Skeletal muscle tissue (tissue), 4 donors: ENCODE measurements around the gene POU3F2. TPM values are rescaled to one million over a fixed set of nuclear protein-coding genes. Genes with fewer than 3 reads are reported as not detected.

Experiments
- H3K27ac ChIP-seq: one replicate; pipeline ENCODE4 v1.7.0; 2013; ENCODE audit warnings: mild to moderate bottlenecking, low read depth, low read length, inconsistent platforms
- H3K27me3 ChIP-seq, 3 donors: one replicate each; pipeline ENCODE4 v1.7.0; 2013; ENCODE audit warnings: low read length in 3 of 3; ENCODE audit not compliant: control insufficient read depth in 3 of 3, insufficient read depth in 3 of 3
- H3K36me3 ChIP-seq, 3 donors: one replicate each; pipeline ENCODE4 v1.7.0; 2013; ENCODE audit warnings: low read length in 3 of 3; ENCODE audit not compliant: control insufficient read depth in 3 of 3, insufficient read depth in 3 of 3
- H3K4me1 ChIP-seq, 3 donors: one replicate each; pipeline ENCODE4 v1.7.0; 2013; ENCODE audit warnings: low read length in 3 of 3, mild to moderate bottlenecking in 3 of 3; ENCODE audit not compliant: control insufficient read depth in 3 of 3, insufficient read depth in 3 of 3
- H3K4me3 ChIP-seq, 3 donors: one replicate each; pipeline ENCODE4 v1.7.0; 2013; ENCODE audit warnings: low read length in 3 of 3
- H3K9ac ChIP-seq, 3 donors: one replicate each; pipeline ENCODE4 v1.7.0; 2013; ENCODE audit warnings: low read length in 3 of 3, mild to moderate bottlenecking in 3 of 3, moderate library complexity in 2 of 3, low read depth in 1 of 3
- H3K9me3 ChIP-seq, 3 donors: one replicate each; pipeline ENCODE4 v1.7.0; 2013; ENCODE audit warnings: low read length in 3 of 3; ENCODE audit not compliant: control insufficient read depth in 3 of 3
- total RNA-seq: library from RNA; depleted of rRNA; stranded (reverse); fragments of >200 nt; gene quantifications from one replicate; pipeline ENCODE4 v1.2.3, GENCODE V29; 2014
- donor health status: Osteomylitis.

The POU3F2 gene
- total RNA-seq, 1 donor from 2014 or later: 0.52 TPM

- peaks cover 24 to 29% (median 28%) of the 10 kb centered on the region in 3 donors for H3K4me1 ChIP-seq
- H3K9me3 ChIP-seq: no peaks in the 10 kb centered on the region
- no peaks in the 10 kb centered on the region for H3K36me3 ChIP-seq
- H3K4me3 ChIP-seq: no peak overlapping the region
- H3K9ac ChIP-seq: no peak overlapping the region
- H3K27ac ChIP-seq: no peak overlapping the region
- peaks cover 75 to 91% (median 83%) of the 10 kb centered on the region in 3 donors for H3K27me3 ChIP-seq
Measured at GRCh38 chr6:98836962-98837944, 2.9 kb downstream of the POU3F2 start.

DNA sequence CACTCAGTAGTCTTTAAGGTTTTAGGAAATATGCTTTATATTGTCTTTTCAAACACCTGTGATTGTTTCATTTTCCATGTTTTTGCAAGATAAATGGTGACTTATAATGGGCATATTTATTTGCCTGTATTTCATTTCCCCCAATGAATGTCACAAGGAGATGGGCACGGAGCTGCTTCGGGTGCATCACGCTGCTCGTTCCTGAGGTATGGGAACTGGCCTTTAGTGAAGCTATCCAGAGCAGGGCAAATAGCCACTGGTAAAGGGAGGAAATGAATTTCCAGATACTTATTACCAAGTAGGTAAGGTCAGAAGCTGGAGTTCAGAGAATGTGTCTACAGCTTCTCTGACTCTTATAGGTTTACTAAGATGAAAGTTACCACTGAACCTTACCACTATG lies 3.7 kb downstream of the POU3F2 start:
- no peaks in the 10 kb centered on the region for H3K36me3 ChIP-seq
- peaks cover 75 to 91% (median 83%) of the 10 kb centered on the region in 3 donors for H3K27me3 ChIP-seq
- H3K9me3 ChIP-seq: no peaks in the 10 kb centered on the region
- no peak overlapping the region for H3K27ac ChIP-seq
- no peak overlapping the region for H3K4me3 ChIP-seq
- no peak overlapping the region for H3K9ac ChIP-seq
- H3K4me1 ChIP-seq: peaks cover 16 to 21% (median 20%) of the 10 kb centered on the region in 3 donors

DNA sequence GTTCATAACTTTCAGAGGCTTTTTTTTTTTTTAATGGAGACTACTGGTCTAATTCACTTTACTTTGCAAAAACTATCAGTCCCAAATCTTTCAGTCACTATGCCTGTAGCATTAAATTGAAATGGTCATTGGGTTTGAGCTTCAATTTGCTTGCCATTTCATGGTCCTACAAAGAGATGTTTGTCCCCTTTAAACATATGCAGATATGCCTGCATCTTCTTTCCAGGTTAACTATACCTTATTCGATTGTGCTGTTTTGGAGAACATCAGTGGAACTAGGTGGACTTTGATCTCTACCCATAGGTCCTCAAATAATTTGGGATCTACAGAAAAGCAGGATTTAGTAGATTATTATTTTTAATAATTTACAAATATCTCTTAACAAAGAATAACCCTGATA lies 4.6 kb downstream of the POU3F2 start:
- Histone ChIP-seq H3K4me1 (peaks cover 6 to 12% (median 10%) of the 10 kb centered on the region in 3 donors), H3K27ac (no peak overlapping the region), H3K9me3 (no peaks in the 10 kb centered on the region), H3K9ac (no peak overlapping the region), H3K27me3 (peaks cover 77 to 91% (median 83%) of the 10 kb centered on the region in 3 donors), H3K36me3 (no peaks in the 10 kb centered on the region), H3K4me3 (no peak overlapping the region)

GRCh38 chr6:98839781-98840361 lies 5.5 kb downstream of the POU3F2 start:
- Histone ChIP-seq H3K4me1 (peaks cover 11 to 15% (median 12%) of the 10 kb centered on the region in 3 donors), H3K9me3 (no peaks in the 10 kb centered on the region), H3K4me3 (no peak overlapping the region), H3K27me3 (peaks cover 82 to 92% (median 92%) of the 10 kb centered on the region in 3 donors), H3K9ac (no peak overlapping the region), H3K36me3 (no peaks in the 10 kb centered on the region), H3K27ac (no peak overlapping the region)

GRCh38 chr6:98840385-98840784 lies 6.0 kb downstream of the POU3F2 start:
- no peak overlapping the region for H3K9ac ChIP-seq
- no peaks in the 10 kb centered on the region for H3K36me3 ChIP-seq
- H3K4me3 ChIP-seq: no peak overlapping the region

GRCh38 chr6:98840996-98841513 lies 6.7 kb downstream of the POU3F2 start:
- Histone ChIP-seq H3K36me3 (no peaks in the 10 kb centered on the region), H3K27me3 (peaks cover 82 to 92% (median 91%) of the 10 kb centered on the region in 3 donors), H3K9me3 (no peaks in the 10 kb centered on the region), H3K9ac (no peak overlapping the region), H3K27ac (no peak overlapping the region), H3K4me3 (no peak overlapping the region), H3K4me1 (peaks cover 9 to 13% (median 13%) of the 10 kb centered on the region in 3 donors)

More at GRCh38 chr6:98840385-98840784, 6.0 kb downstream of the POU3F2 start:
- Histone ChIP-seq H3K27ac (no peak overlapping the region), H3K27me3 (peaks cover 82 to 92% (median 91%) of the 10 kb centered on the region in 3 donors), H3K9me3 (no peaks in the 10 kb centered on the region), H3K4me1 (peaks cover 11 to 15% (median 13%) of the 10 kb centered on the region in 3 donors)

- H3K9me3 ChIP-seq: no peaks in the 10 kb centered on the region
- H3K4me1 ChIP-seq: peaks cover 8 to 12% (median 12%) of the 10 kb centered on the region in 3 donors
- peaks cover 82 to 92% (median 92%) of the 10 kb centered on the region in 3 donors for H3K27me3 ChIP-seq
- no peak overlapping the region for H3K27ac ChIP-seq
- no peaks in the 10 kb centered on the region for H3K36me3 ChIP-seq
- no peak overlapping the region for H3K9ac ChIP-seq
- no peak overlapping the region for H3K4me3 ChIP-seq
Measured at GRCh38 chr6:98841621-98842341, 7.4 kb downstream of the POU3F2 start.

DNA sequence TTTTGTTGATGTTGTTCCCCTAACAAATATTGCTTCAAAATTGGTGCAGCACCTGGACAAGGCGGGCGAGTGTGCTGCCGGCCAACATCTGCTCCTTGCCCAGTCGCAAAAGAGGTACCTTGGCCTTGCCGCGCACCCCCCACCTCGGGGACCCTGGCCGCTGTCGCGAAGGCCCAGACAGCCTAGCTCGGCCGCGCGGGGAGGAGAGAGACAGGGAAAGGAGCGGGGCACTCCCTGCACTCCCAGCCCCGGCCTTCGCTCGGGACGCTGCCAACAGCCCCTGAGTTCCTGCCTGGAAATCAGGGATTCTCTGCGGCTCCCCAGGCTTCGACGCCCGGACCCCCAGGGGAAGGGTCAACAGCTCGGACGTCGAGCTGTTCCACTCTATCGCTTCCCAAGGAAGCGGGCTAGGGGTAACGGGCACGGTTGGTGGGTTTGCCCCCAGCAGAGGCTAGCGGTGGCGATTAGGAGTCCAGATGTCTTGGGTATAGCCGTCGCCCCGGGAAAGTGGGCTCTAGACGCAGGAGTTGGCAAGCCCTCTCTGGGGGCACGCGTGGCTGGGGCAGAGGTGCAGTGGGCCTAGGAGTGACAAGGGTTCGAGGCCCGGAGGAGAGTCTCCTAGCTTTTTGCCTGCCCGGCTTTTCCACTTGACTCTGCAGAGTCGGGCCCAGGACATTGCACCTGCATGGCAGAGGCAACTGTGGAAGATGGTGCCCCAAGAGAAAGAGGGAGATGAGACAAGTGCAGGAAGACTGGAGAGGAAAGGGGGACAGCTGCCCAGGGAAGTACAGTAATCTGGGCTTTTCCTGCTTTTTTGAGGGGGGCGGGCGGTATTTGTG lies 8.2 kb downstream of the POU3F2 start:
- Histone ChIP-seq H3K27me3 (peaks cover 82 to 92% (median 92%) of the 10 kb centered on the region in 3 donors), H3K4me3 (no peak overlapping the region), H3K4me1 (peaks cover 9 to 12% (median 12%) of the 10 kb centered on the region in 3 donors), H3K9ac (no peak overlapping the region), H3K36me3 (no peaks in the 10 kb centered on the region), H3K27ac (no peak overlapping the region), H3K9me3 (no peaks in the 10 kb centered on the region)
